Natural killer cell (primary cell): ENCODE data around the gene BCL7A. TPM values are rescaled to one million over a fixed set of nuclear protein-coding genes. Genes with fewer than 3 reads are reported as not detected.

ENCODE experiments used
- ATAC-seq, 3 donors: fragments of 150-1000 bp in 2 of 3; fragments of 200-7000 bp in 1 of 3; cut with Tn5 transposase; 1 replicate in 1 of 3; 2 replicates in 2 of 3; pipeline ENCODE4 v1.10.0; 2021; ENCODE audit warnings: mild to moderate bottlenecking in 2 of 3, moderate library complexity in 2 of 3
- DNase-seq, 2 donors: peaks; one replicate each; pipeline versions ENCODE4 v3.0.0 to v3.0.0-alpha.2; 2013 to 2021; ENCODE audit warnings: mixed read lengths in 1 of 2
- H3K27ac ChIP-seq: one replicate; pipeline ENCODE4 v1.5.1; 2013; ENCODE audit warnings: mild to moderate bottlenecking, low read length
- H3K27me3 ChIP-seq: one replicate; pipeline ENCODE4 v1.6.1; 2013; ENCODE audit warnings: low read length; ENCODE audit not compliant: control insufficient read depth, insufficient read depth
- H3K36me3 ChIP-seq: one replicate; pipeline ENCODE4 v1.6.1; 2013; ENCODE audit warnings: low read length; ENCODE audit not compliant: control insufficient read depth, insufficient read depth
- H3K4me1 ChIP-seq: one replicate; pipeline ENCODE4 v1.6.1; 2013; ENCODE audit warnings: low read length; ENCODE audit not compliant: control insufficient read depth, insufficient read depth
- H3K4me3 ChIP-seq: one replicate; pipeline ENCODE4 v1.5.1; 2013; ENCODE audit warnings: low read length
- H3K9me3 ChIP-seq: one replicate; pipeline ENCODE4 v1.6.1; 2013; ENCODE audit warnings: low read length; ENCODE audit not compliant: control insufficient read depth, insufficient read depth
- H3K27ac Mint-ChIP-seq, 2 donors: one replicate each; pipeline ENCODE4 v1.8.0; 2022; ENCODE audit warnings: mild to moderate bottlenecking in 2 of 2, mixed read lengths in 2 of 2, moderate library complexity in 1 of 2
- H3K27me3 Mint-ChIP-seq, 2 donors: one replicate each; pipeline ENCODE4 v1.8.0; 2022; ENCODE audit warnings: low read depth in 2 of 2, mixed read lengths in 2 of 2
- H3K36me3 Mint-ChIP-seq: one replicate; pipeline ENCODE4 v1.8.0; 2022; ENCODE audit warnings: mixed read lengths
- H3K4me1 Mint-ChIP-seq, 2 donors: one replicate each; pipeline ENCODE4 v1.8.0; 2022; ENCODE audit warnings: mixed read lengths in 2 of 2
- H3K4me3 Mint-ChIP-seq: one replicate; pipeline ENCODE4 v1.8.0; 2022; ENCODE audit warnings: mild to moderate bottlenecking, moderate library complexity, mixed read lengths
- H3K9me3 Mint-ChIP-seq, 2 donors: one replicate each; pipeline ENCODE4 v1.8.0; 2022; ENCODE audit warnings: mixed read lengths in 2 of 2
- WGBS: methylation state at CpG from one replicate; pipeline ENCODE4 v1.1.7; 2013; ENCODE audit warnings: missing lambda C conversion rate; ENCODE audit not compliant: insufficient coverage; 5-methylcytosine and 5-hydroxymethylcytosine counted together
- intact Hi-C: fragments of 100-400 bp; cut with micrococcal nuclease; formaldehyde crosslinking; loops from one replicate; pipeline ENCODE4 v1.14.2; 2022
- total RNA-seq, 4 donors: library from RNA; stranded (reverse); fragments of 120-200 nt in 1 of 4; gene quantifications; one replicate each; pipeline versions ENCODE4 v1.2.3 to v1.2.4, GENCODE V29; 2013 to 2022
- TF ChIP-seq, protein P1 (sequence below): fragments of 200-600 bp; IDR thresholded peaks from one replicate; pipeline ENCODE4 v1.8.0; 2022; ENCODE audit warnings: antibody characterized with exemption

The BCL7A gene
- total RNA-seq, 3 donors from 2014 or later (not counting 1 experiment from before 2014, with no cell fraction given), result 0.85 to 1.1 (median 0.96) TPM

DNA sequence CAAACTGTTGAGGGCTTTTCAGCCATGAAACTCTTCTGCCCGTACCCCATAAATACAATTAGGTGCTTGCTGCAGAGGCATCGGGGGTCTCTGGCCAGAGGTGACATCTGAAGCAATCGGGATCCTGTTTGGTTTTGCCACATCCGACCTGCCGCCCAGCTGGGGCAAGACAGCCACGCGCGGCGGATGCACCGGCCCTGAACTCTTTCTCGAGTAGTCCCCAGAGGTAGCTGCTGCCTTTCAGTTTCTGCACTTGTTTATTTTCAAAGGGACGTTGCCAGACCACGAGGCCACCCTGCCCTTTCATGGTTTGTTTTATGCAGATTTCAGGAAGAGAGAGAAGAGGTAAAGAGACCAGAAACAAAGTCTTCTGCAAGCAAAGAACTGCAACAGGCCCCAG is 46.3 kb downstream of the BCL7A start:
- DNase-seq, result peak in 1 of 2 donors; percentile 56

DNA sequence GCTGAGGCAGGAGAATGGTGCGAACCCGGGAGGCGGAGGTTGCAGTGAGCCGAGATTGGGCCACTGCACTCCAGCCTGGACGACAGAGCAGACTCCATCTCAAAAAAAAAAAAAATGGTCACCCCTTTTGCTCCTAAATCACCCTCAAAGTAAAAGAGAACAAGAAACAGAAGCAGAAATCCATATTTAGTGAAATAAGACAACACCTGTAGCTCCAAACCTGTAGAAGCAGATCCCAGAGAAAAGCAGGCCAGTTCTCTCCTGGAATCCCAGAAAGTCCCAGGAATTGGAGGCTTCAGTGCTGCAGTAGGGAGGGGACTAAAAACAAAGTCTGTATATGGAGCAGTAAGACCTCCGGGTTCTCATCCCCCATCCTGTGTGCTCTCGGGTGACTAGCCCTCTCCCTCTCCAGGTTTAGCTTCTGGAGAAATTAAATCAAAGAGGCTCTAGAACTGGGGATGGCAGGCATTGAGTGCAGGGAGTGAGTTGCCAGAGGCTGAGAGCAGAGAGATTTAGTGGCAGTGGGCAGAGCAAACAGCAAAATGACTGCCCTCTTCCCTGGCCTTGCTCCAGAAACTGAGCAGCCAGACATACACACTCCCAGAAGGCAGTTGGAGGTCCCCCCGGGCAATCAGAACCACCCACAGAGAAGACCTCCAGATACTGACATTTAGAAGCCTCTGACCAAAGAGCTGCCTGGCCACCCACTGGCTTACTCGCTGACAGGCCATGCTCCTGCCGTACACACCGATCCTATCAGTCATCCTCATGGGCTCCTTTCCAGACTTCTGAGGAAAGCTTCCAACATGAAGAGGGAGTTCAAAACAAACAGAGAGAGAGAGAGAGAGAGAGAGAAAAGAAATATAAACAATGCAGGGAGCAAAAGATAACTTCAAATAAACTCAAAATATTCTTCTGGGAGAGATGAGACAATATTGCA is 50.6 kb downstream of the BCL7A start:
- TF ChIP-seq, protein P1, sequence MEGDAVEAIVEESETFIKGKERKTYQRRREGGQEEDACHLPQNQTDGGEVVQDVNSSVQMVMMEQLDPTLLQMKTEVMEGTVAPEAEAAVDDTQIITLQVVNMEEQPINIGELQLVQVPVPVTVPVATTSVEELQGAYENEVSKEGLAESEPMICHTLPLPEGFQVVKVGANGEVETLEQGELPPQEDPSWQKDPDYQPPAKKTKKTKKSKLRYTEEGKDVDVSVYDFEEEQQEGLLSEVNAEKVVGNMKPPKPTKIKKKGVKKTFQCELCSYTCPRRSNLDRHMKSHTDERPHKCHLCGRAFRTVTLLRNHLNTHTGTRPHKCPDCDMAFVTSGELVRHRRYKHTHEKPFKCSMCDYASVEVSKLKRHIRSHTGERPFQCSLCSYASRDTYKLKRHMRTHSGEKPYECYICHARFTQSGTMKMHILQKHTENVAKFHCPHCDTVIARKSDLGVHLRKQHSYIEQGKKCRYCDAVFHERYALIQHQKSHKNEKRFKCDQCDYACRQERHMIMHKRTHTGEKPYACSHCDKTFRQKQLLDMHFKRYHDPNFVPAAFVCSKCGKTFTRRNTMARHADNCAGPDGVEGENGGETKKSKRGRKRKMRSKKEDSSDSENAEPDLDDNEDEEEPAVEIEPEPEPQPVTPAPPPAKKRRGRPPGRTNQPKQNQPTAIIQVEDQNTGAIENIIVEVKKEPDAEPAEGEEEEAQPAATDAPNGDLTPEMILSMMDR, result no peak
- H3K9me3 Mint-ChIP-seq, result no peaks in the 10 kb centered on the region
- H3K4me1 Mint-ChIP-seq, result peaks cover 9% of the 10 kb centered on the region in 2 donors
- no peaks in the 10 kb centered on the region for H3K36me3 ChIP-seq
- no peak for ATAC-seq
- no peaks in the 10 kb centered on the region for H3K27me3 ChIP-seq
- intact Hi-C loops, result no loop called here
- 83% methylated on average over 11 of the region's 11 CpGs for WGBS
- no peak overlapping the region for H3K27ac Mint-ChIP-seq
- H3K9me3 ChIP-seq, result no peaks in the 10 kb centered on the region
- H3K4me3 Mint-ChIP-seq, result no peak overlapping the region
- H3K4me3 ChIP-seq, result no peak overlapping the region
- no peak for DNase-seq
- H3K27me3 Mint-ChIP-seq, result peaks cover 0 to 2% of the 10 kb centered on the region in 2 donors
- peaks cover 23% of the 10 kb centered on the region for H3K4me1 ChIP-seq
- H3K27ac ChIP-seq, result no peak overlapping the region
- no peaks in the 10 kb centered on the region for H3K36me3 Mint-ChIP-seq

More for the DNA sequence above, 46.3 kb downstream of the BCL7A start:
- intact Hi-C loops, result no loop called here
- Mint-ChIP-seq H3K4me3 (peak overlapping the region; percentile 47), H3K27me3 (no peaks in the 10 kb centered on the region), H3K36me3 (no peaks in the 10 kb centered on the region), H3K4me1 (peaks cover 9% of the 10 kb centered on the region in 2 donors), H3K27ac (peak overlapping the region; percentile 60 to 80), H3K9me3 (no peaks in the 10 kb centered on the region)
- Histone ChIP-seq H3K4me1 (peaks cover 22% of the 10 kb centered on the region), H3K27ac (peak overlapping the region; percentile 53), H3K27me3 (no peaks in the 10 kb centered on the region), H3K9me3 (no peaks in the 10 kb centered on the region), H3K4me3 (no peak overlapping the region), H3K36me3 (no peaks in the 10 kb centered on the region)
- peak; percentile 64 to 87 (median 76) for ATAC-seq
- 3% methylated on average over 13 of the region's 13 CpGs for WGBS
- TF ChIP-seq, protein P1, result no peak

DNA sequence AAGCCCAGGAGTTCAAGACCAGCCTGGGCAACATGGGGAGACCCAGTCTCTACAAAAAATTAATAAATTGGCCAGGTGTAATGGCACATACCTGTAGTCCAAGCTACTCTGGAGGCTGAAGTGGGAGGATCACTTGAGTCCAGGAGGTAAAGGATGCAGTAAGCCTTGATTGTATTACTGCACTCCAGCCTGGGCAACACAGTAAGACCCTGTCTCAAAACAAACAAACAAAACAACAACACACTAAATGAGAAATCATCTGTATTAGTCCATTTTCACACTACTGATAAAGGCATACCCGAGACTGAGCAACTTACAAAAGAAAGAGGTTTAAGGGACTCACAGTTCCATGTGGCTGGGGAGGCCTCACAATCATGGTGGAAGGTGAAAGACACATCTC is 52.1 kb downstream of the BCL7A start:
- no peaks in the 10 kb centered on the region for H3K27me3 ChIP-seq
- no peaks in the 10 kb centered on the region for H3K9me3 ChIP-seq
- no peak for DNase-seq
- intact Hi-C loops, result no loop called here
- H3K27ac ChIP-seq, result no peak overlapping the region
- no peak overlapping the region for H3K27ac Mint-ChIP-seq
- no peaks in the 10 kb centered on the region for H3K36me3 Mint-ChIP-seq
- no peaks in the 10 kb centered on the region for H3K4me1 Mint-ChIP-seq
- H3K27me3 Mint-ChIP-seq, result peaks cover 0 to 2% of the 10 kb centered on the region in 2 donors
- H3K4me3 Mint-ChIP-seq, result no peak overlapping the region
- WGBS, result 92% methylated on average over 1 of the region's 1 CpG
- no peaks in the 10 kb centered on the region for H3K36me3 ChIP-seq
- peaks cover 18% of the 10 kb centered on the region for H3K4me1 ChIP-seq
- no peak overlapping the region for H3K4me3 ChIP-seq
- H3K9me3 Mint-ChIP-seq, result no peaks in the 10 kb centered on the region
- TF ChIP-seq, protein P1, result no peak
- no peak for ATAC-seq
